ENCODE data around the gene CHD6.

Gene CHD6

DNA sequence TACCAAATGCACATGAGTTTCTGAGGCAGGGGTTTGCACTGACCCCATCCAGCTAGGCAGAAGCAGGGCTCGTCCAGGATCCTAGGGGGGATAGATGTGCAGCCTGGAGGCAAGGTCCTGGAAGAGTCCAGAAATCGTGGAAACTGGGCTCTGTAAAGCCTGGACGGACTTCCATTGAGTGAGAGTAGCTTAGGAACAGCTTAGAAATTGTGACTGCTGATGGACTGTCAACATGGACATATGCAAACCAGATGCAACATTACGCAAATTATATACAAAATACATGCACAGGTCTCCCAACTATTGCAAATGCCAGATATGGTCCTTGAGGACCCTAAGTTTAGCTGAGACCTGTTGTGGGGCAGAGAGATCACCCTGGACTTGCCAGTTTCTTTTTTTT is 246.8 kb downstream of the CHD6 start:
- DNase-seq (ENCODE audit: low read depth in 2 of 2), result no peak

GRCh38 chr20:41370176-41370575 is 248.0 kb downstream of the CHD6 start:
- no peak for DNase-seq (ENCODE audit: low read depth in 2 of 2)

DNA sequence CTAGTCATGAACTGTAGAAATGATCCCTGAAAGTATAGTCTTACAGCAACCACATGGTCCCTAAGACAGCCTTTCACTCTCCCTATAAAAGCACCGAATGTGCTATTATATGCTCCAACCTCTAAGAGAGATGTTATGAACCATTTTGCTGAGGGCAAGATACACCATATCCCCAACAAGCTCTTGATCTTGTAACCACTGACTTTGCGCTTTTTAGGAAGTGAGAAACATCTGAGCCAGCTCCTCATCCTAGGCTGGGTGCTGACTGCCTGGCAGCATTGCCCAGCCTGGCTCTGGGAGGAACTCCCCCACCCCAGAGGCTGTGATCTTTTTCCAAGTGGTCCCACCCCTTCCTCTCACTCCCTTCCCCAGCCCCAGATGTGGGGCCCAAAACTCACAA is 248.5 kb downstream of the CHD6 start:
- no peak for DNase-seq (ENCODE audit: low read depth in 2 of 2)

DNA sequence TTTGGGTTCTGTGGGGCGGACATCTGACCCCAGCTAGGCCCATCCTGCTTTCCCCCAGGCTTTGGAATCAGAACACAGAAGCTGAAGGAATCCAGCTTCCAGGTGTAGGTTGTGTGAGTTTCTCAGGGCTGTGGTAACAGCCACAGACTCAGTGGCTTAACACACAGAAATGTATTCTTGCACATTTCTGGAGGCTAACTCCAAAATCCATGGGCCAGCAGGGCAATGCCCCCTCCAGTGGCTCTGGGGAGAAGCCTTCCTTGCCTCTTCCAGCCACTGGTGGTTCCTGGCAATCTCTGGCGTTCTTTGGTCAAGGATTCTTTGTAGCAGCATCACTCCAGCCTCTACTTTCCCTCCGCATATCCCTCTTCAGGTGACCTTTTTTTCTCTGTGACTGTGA is 250.2 kb downstream of the CHD6 start:
- DNase-seq (ENCODE audit: low read depth in 2 of 2), result no peak

GRCh38 chr20:41367393-41367695 is 250.8 kb downstream of the CHD6 start:
- no peak for DNase-seq (ENCODE audit: low read depth in 2 of 2)

DNA sequence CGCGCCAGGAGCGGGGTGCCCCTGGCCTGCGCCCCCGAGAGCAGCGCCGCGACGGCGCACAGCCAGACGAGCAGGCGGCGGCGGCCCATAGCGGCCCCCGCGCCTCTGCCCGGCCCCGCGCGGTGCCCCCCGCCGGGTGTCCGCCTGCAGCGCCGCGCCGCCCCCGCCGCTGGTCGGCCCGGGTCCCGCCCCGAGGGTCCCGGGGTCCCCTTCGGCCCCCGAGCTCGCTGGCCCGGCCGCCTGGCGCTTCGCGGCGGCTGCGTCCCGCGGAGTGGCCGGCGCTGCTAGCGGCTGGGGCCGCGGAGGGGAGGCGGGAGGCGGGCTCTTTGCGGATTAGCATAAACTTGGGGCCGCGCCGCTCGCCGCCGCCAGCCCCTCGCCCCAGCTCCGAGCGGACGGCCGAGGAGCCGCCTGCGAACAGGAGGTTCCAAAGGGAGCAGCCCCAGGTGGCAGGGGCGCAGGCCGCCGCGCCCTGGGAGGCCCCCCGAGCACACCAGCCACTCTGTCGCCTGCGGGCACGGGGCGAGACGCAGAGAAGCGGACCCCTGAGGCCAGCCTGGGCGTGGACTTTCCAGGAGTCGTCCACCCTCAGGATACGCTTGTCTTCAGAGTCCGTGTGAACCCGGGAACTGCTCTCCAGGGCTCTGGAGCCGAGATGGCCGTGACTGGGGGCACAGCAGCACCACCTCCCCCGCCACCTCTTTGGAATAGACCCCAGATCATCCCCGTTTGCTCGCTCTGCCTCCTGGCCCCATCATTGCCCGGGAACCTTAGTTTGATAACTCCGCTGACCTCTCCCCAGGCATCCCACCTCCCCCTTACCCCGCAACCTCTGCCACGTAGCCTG is 251.4 kb downstream of the CHD6 start, which contains the start of gene EMILIN3:
EMILIN3 (minus strand) TSS at position 273 of the 847 bp plus-strand sequence; CDS start at position 89, 184 bp downstream.
- no peak for DNase-seq (ENCODE audit: low read depth in 2 of 2)

- no peak for DNase-seq (ENCODE audit: low read depth in 2 of 2)
Measured at GRCh38 chr20:41365777-41366545, 252.2 kb downstream of the CHD6 start.

DNA sequence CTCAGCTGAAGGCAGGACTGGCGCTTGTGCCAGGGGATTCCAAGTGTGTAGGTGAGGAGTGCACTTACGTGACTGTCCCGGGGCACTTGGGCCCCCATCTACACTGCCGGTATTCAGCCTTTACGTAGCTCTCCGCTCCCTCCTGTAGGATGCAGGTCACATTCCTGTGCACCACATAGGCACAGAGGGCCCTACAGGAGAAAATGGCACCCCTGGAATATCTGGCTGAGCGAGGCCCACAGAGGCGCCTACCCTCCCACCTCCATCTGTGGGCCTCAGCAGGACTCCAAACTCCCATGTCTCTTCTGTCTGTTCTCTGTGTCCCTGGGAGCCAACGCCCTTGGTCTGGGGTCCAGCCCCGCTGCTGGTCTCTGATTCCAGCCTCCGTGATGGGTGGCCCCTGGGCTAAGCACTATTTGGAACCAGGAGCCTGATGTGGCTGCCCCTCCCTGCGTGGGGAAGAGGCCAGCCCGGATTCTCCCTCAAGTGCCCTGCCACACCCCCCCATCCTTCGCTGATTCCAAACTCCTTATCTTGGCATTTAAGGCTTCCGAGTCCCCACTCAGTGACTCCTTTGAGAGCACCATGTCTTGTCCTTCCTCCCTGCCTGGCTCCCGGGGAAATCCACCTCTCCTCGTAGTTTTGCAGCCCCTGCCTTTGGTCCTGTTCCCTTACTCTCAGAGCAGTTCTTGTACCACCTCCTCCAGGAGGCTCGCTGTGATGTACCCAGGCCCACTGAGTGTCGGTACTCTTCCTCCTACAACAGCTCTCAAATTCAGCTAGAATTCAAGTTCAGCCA is 253.0 kb downstream of the CHD6 start:
- DNase-seq (ENCODE audit: low read depth in 2 of 2), result no peak

- DNase-seq (ENCODE audit: low read depth in 2 of 2), result no peak
Measured at GRCh38 chr20:41364236-41364855, 253.8 kb downstream of the CHD6 start.

DNA sequence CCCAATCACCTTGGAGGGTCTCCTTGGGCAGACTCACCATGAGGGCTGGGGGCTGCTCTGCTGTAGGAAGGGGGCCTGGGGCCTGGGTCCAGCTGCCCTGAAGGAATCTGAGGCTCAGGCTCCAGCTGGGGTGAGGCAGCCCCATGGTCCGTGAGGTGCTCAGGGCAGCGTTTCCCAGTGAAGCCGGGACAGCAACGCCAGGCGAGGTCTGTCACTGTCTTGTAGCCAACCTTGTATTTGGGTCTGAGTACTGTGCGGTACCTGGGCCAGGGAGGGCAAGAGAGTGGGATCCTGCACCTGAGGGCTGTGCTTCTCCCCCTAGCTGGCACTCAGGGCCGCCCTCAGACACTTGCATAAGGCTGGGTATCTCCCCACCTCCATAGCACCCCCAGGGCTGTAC is 254.6 kb downstream of the CHD6 start:
- no peak for DNase-seq (ENCODE audit: low read depth in 2 of 2)

DNA sequence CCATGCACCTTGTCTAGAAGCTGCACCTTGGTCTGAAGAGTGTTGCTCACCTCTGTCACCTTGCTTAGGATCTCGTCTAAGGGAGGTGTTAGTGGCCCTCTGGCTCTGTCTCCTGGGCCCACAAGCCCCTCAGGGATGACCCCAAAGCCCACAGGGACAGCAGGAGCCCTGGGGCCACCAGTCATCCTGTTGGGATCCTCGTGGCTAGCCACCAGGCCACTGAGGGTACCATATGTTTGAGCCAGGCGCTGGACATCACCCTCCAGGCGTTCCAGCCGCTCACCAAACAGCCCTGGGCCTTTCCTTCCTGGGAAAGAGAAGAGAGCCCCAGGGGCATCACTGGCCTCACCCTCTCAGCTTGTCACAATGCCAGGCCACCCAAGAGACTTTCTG is 255.4 kb downstream of the CHD6 start:
- no peak for DNase-seq (ENCODE audit: low read depth in 2 of 2)

DNA sequence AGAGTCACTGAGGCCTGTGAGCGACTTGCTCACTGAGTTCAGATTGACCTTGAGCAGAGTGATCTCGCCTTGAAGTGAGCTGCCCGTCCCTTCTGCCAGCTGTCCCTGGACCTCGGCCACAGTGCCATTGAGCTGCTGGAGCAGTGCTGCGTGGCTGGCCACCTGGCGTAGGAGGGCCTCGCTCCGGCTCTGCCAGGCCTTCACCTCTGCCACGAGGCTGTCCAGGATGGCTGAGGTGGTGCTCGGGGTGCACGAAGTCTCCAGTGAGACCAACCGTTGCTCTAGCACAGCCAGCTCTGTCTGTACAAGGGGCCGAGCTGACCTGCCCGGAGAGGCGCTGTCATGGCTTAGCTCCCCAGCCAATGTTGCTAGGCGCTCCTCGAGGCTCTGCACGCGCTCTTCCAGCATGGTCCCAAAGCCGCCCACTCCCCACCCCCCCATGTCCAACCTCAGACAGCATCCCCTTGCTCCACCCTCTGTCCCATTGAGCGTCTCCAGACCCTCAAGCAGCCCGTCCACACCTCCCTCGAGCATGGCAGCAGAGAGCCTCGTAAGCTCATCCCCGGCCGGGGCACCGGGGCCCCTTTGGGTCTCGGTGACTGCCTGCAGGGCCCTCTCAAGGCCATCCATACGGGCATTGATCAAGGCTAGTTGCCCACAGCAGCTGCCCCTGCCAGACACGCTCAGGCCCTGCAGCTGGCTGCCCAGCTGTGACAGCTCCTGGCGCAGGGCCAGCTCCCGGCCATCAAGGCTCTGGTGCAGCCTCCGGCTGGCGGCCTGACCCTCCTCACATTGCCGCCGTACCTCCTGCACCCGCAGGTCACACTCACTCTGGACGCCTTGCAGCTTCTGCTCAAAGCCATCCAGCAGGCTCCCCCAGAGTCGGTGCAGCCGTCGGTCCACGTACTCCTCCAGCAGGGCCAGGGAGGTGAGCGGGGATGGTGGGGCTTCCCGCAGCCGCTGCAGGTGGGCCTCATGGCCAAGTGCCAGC is 256.1 kb downstream of the CHD6 start:
- no peak for DNase-seq (ENCODE audit: low read depth in 2 of 2)

DNA sequence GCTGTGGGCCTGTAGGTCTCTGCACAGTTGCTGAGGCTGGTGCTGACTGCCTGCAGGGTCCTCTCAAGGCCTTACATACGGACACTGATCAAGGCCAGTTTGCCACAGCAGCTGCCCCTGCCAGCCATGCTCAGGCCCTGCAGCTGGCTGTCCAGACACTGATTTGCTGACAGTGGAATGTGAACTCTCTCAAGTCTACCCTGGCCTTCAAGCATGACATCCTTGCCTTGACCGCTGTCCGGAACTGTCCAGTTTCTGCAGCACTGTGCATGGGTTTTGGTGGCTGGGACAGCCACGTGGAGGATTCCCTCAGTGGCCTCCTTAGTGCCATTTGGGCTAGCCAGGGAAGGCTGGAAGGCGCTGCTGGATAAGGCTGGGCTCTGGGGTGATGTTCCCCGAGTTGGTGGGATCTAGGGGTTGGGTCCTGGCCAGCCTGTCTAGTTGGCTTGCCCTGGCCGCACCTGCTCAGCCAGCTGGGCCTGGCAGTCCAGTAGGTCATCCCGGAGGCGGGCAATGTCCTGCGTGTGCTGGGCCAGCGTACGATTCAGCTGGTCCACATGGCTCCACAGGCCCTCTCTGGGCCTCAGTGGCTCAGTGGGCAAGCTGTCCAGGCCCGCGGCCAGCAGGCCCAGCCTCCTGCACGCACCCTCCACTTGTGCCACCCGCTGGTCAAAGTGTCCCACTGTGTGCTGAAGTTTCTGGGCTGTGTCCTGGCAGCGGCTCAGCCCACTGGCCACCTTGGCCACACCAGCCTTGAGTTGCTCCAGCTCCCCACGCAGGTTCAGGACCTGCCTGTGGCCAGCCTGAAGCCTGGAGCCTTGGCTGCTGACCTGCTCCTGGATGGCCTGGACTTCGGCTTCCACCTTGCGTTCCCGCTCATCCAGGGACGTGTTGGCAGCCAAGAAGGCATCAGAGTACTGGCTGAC is 257.1 kb downstream of the CHD6 start:
- DNase-seq (ENCODE audit: low read depth in 2 of 2), result no peak

DNA sequence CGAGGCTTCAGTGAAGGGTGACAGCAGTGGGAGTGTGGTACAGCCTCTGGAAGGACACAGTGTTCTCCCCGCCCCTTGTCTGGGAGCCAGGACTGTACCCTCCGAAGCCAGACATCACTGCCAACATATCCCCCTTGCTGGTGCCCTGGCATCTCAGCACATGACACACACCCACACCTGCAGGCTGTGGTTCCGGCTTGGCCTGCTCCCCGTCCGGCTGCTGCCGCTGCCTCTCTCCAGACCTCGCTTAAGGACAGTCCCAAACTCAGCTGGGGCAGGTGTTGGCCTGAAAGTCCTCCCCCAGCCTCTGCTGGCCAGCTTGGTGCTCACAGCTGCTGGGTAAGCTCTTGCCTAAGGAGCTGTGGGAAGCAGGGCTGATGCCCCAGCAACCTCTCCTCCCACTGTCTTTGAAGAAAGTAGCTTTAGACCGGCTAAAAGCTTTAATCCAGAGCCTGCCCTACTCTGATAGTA is 258.6 kb downstream of the CHD6 start:
- no peak for DNase-seq (ENCODE audit: low read depth in 2 of 2)

DNA sequence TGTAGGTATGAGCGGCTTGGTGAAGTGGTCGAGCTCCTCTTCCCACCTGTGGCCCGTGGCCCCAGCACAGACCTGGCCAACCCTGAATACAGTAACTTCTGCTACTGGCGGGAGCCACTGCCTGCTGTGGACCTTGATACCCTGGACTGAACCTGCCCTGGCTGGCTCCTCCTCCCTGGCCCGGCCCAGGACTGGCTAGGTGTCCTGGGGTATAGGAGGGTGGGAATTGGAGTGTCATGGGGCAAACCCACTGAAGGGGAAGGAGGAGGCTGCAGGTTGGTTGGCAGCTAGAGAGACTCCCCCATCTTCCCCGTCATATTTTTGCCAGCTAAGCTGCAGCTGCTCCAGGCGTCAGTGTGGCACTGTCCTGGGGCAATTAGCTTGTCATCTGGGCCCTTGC is 259.5 kb downstream of the CHD6 start:
- DNase-seq (ENCODE audit: low read depth in 2 of 2), result no peak

GRCh38 chr20:41358230-41358629 is 259.9 kb downstream of the CHD6 start:
- no peak for DNase-seq (ENCODE audit: low read depth in 2 of 2)

- no peak for DNase-seq (ENCODE audit: low read depth in 2 of 2)
Measured at GRCh38 chr20:41357424-41358163, 260.6 kb downstream of the CHD6 start.

- DNase-seq (ENCODE audit: low read depth in 2 of 2), result no peak
Measured at GRCh38 chr20:41356951-41357350, 261.2 kb downstream of the CHD6 start.
